Right hindlimb (tissue), 1 donor: ENCODE data around the gene CHAD.
"Not testable (repeated sequence)": the region's sequence is repeated elsewhere in the genome, so short reads cannot be mapped to it uniquely, and the experiment has no call there.

Experiments used
- DNase-seq: peaks from one replicate; pipeline ENCODE4 v3.0.0-alpha.2; 2018

CHAD gene

DNA sequence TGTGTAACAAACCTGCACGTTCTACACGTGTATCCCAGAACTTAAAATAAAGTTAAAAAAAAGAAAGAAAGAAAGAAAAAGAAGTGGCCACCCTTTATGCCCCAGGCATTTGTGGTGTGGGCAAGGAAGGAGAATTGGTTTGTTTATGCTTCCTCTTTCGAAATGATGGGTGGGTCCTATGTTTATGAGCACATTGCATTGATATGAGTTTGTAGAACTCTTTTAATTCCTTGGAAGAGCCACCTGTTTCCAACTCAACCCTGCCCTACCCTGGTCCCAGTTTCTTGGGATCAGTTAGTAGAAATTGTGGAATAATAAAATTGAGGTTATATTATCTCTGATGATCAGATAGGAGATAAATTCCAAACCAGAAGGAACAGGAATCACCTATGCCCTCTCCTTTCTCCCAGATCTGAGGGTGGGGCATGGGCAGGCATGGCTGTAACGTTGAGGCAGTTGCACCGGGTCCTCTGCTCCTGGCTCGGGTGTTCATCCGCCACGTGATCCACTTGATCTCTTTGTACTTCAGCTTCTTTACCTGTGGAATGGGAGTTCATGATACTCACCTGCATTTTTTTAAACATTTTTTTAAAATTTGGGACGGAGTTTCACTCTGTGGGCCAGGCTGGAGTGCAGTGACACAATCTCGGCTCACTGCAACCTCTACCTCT is 15.9 kb downstream of the CHAD start:
- no peak for DNase-seq

- no peak for DNase-seq
These were observed 16.6 kb downstream of the CHAD start for GRCh38 chr17:50451943-50452629.

- DNase-seq, result no peak
These were observed 20.0 kb downstream of the CHAD start for GRCh38 chr17:50448643-50449042.

- no peak for DNase-seq
These were observed 20.6 kb downstream of the CHAD start for GRCh38 chr17:50447870-50448595.

GRCh38 chr17:50445730-50446325 is 22.9 kb downstream of the CHAD start:
- DNase-seq, result no peak

DNA sequence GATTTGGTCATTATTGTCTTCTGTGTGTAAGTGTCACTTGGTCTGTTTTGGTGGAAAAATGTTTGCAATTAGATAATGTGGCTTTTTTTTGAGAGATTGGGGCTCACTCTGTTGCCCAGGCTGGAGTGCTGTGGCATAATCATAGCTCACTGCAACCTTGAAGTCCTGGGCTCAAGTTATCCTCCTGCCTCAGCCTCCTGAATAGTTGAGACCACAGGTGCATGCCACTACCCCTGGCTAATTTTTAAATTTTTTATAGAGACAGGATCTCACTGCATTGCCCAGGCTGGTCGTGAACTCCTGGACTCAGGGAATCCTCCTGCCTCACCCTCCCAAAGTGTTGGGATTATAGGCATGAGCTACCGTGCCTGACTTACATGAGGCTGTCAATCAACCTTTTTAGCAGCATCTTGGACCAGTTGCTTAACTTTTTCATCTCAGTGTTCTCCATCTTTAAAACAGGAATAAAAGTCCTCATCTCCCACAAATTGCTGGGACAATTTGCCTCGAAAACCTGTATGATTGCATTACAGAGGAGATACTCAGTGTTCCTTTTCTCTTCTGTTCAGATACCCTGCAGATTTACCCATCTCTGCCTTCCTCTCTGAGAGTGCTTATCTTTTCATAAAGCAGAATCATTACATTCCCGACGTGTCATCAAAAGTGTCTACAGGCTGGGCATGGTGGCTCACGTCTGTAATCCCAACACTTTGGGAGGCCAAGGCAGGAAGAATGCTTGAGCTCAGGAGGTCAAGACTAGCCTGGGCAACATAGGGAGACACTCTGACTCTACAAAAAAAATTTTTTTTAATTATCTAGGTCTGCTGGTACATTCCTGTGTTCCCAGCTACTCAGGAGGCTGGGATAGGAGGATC is 23.6 kb downstream of the CHAD start:
- DNase-seq, result no peak

DNA sequence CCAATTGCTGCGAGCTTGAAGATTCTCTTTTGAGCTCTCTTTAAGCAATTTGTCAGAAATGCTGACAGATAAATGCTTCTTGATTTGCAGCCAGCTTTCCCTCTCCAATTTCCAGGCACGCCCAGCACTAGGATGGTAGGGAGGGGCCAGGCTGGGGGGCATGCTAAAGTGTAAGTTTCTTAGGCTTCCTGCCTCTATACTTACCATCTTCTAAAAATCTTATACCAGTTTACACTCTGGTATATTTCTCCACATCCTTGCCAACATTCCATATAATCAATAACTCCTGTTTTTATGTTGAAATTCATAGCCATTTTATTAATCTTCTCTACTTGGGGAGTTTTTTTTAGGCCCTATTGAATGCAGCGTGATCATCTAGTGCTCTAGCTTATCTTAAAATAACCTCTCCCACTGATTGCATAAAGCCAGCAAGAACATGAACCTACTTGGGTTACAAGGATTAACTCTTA is 25.1 kb downstream of the CHAD start:
- no peak for DNase-seq

GRCh38 chr17:50440838-50441829 is 27.5 kb downstream of the CHAD start:
- DNase-seq, result no peak

DNA sequence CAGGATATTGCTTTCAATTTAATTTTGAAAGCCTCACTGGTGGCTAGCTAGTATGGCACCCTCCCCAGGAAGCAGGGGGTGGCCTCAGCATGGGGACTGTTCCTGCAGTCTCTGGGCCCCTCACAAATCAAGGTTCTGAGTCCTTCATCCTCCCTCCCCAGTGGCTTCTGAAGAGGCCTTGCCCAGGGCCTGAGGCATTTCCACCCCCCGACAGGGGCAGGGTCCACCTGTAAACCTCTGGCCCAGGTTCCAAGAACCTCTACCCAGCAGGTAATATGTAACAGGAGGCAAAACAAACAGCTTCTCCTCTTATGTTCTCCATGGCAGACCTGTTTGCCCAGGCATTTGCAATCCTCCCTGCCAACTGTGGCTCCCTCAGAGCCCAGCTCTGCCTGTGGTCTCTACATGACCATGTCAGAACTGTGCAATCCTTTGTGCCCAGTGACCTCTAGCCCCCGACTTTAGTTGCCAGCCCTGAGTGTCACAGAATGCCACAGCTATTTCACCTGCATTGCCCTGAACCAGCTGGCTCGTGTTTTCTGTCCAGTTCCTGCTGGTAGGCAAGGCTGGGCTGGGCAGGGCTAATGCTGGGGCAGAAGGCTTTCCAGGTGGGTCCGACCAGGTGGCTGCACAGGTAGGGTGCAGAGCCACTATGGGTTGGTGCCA is 28.4 kb downstream of the CHAD start:
- DNase-seq, result no peak

DNA sequence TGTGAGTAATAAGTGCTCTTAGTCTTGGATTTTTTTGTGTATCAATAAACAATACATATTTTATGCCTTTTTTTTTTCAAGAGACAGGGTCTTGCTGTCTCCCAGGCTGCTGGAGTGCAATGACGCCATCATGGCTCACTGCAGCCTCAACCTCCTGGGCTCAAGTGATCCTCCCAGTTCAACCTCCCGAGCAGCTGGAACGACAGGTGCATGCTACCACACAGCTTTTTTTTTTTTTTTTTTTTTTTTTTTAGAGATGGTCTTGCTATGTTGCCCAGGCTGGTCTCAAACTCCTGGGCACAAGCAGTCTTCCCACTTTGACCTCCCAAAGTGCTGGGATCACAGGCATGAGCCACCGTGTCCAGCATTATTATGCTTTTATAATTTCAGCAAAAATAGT is 29.7 kb downstream of the CHAD start:
- no peak for DNase-seq

DNA sequence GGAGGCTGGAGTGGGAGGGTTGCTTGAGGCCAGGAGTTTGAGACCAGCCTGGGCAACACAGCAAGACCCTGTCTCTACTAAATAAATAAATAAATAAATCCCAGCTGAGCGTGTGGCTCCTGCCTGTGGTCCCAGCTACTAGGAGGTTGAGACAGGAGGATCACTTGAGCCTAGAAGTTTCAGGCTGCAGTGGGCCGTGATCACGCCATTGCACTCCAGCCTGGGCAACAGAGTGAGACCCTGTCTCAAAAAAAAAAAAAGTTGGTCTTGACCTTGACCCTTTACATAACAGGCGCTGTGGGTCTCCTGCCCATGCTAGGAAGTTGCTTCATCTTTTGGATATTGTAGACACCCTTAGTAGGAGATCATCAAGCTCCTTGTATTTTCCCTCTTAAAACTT is 31.3 kb downstream of the CHAD start:
- no peak for DNase-seq

DNA sequence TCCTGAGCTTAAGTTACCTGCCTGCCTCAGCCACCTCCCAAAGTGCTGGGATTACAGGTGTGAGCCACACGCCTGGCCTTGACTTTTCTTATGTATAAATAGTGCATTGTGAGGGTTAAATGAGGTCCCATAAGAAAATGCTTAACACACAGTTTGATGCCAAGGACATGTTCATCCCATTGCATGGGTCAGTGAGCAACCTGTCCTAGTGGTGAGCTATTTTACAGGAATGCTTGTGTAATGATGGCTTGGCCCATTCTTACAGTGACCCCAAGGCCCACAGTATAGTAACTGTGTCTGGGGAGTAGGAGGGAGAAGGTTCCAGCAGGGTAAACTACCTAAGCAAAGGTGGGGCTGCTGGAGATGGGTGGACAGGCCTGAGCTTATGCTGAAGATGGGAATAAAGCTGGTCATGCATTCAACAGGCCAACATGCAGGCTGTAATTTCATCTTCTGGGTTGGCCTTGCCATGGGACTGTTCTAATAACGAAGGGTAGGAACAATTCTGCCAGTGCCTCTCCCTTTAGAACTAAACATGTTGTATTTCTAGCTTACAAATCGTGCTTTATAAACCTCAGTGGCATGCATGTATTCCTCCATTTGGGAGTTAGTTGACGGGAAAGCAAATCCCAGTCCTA is 36.4 kb downstream of the CHAD start:
- no peak for DNase-seq

- no peak for DNase-seq
These were observed 37.7 kb downstream of the CHAD start for GRCh38 chr17:50430821-50431618.

DNA sequence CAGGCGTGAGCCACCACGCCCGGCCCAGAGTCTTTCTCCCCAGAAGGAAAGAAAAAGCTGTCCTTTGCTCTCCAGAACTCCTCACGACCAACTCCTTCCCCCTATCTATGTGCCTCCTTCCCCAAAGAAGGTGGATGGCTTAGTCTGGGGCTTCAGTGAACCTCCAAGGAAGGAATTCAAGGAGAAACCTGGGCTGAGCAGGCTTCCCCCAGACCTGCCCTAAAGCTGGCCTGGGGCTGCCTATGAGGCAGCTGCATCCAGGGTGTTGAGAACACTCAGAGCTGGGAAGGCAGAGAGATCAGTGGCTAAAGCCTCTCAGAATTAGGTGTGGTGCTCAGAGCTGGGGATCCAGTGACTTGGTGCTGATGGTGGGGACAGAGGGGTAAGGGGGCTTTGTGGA is 38.9 kb downstream of the CHAD start:
- no peak for DNase-seq

GRCh38 chr17:50428831-50429424 is 39.8 kb downstream of the CHAD start:
- DNase-seq, result no peak

GRCh38 chr17:50428126-50428525 is 40.6 kb downstream of the CHAD start:
- DNase-seq, result not testable (repeated sequence)

DNA sequence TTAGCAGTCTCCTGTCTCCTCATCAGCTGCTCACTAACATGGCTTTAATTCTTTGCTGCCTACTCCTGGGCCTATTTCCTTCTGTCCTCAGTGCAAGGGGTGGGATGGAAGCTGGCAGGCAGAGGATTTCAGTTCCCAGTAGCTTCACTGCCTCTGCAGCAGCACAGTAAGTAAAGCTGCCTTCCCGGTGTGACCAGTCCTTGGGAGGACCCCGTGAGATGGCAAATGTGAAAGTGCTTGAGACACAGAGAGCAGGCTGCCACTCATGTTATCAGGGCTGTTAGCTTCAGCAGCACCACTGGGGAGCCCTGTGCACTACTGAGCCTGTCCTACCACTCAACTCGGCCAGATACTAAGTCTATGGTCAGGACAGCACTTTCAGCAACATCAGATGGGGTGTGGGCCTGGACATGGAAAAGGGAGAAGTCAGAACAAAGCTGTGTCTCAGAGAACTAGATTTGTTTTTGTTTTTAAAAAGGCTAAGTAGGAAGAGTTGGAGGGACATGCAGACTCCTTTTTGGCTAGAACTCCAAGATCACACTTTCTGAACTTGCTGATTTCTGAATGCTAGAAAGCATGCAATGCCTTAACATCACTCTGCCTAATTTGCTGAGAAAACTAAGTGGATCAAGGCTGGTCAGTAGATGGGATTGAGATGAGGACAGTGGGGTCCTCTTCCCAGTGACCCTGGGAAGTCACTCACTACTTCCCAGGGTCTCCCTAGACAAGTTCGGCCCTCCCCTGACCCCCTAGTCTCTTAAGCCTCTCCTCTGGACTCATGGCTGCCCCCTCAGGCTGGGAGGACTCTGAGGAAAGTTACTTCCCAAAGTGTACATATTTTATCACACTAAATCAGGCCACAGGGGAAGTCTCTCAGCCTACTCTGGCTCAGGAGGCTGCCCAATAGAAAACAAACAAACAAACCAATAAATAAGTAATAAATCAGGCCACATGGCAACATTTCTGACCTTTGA is 41.6 kb downstream of the CHAD start:
- peak; percentile 36 for DNase-seq

DNA sequence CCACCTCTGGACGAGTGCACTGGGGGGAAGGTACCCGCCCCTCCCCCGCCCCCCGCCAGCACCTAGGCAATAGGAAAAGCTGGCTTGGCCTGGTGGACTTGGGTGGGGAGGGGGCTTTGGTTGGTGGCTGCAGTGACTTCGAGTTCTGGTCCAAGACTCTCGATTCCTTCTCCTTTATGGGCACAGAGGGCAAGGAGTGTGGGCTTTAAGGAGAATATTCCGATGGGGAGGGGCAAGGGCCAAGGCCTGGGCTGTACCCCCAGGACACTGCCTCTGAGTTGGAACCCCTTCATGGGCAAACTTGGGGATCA is 42.3 kb downstream of the CHAD start:
- DNase-seq, result no peak
